Sigmoid colon (tissue), 4 donors: Measurements from ENCODE around the gene JAZF1.

Experiments
- CTCF ChIP-seq, 4 experiments: fragments of 450-650 bp in 3 of 4; fragments of 200-600 bp in 1 of 4; IDR thresholded peaks; one replicate each; pipeline ENCODE4 v1.5.1; 2016 to 2019; ENCODE audit warnings: antibody characterized with exemption in 4 of 4, mild to moderate bottlenecking in 3 of 4, moderate library complexity in 2 of 4
- EP300 ChIP-seq, 4 donors: sonication (generic); formaldehyde crosslinking; IDR thresholded peaks; one replicate each; pipeline ENCODE4 v1.6.1; 2017; ENCODE audit warnings: antibody characterized with exemption in 4 of 4
- POLR2A ChIP-seq, 2 donors: fragments of 450-650 bp; IDR thresholded peaks; one replicate each; pipeline ENCODE4 v1.6.1; 2016; ENCODE audit warnings: antibody characterized with exemption in 2 of 2, mild to moderate bottlenecking in 2 of 2, moderate library complexity in 2 of 2
- POLR2AphosphoS5 ChIP-seq, 4 donors: sonication (generic); formaldehyde crosslinking; IDR thresholded peaks; one replicate each; pipeline ENCODE4 v1.6.1; 2017; ENCODE audit warnings: antibody characterized with exemption in 4 of 4

- TF ChIP-seq CTCF (IDR thresholded peaks at IDR 0.05) (no peak), POLR2AphosphoS5 (IDR thresholded peaks at IDR 0.05) (no peak), POLR2A (IDR thresholded peaks at IDR 0.05) (no peak), EP300 (IDR thresholded peaks at IDR 0.05) (no peak)
These were observed 175.3 kb downstream of the JAZF1 start for GRCh38 chr7:28005075-28005846.
